WTC11 (cell line): ENCODE results near the gene HOXC5. TPM values are rescaled to one million over a fixed set of nuclear protein-coding genes. Genes with fewer than 3 reads are reported as not detected.
A peak's percentile ranks its signal among the peaks of the same experiment; 100 is the strongest.

Experiments
- ATAC-seq: fragments of 200-7000 bp; cut with Tn5 transposase; 2 replicates; pipeline ENCODE4 v1.10.0; 2021; ENCODE audit warnings: mild to moderate bottlenecking, moderate library complexity
- CTCF ChIA-PET: fragments of 300-600 bp; sonication (Branson Sonifier 250); formaldehyde crosslinking; loops from one replicate; lab custom pipeline; 2021; ENCODE audit warnings: antibody characterized with exemption; lab: Charles Lee
- POLR2A ChIA-PET: fragments of 350-600 bp; sonication (Branson Sonifier 250); formaldehyde crosslinking; loops from one replicate; lab custom pipeline; 2021; ENCODE audit warnings: antibody characterized with exemption; lab: Charles Lee
- DNase-seq: peaks from one replicate; pipeline ENCODE4 v3.0.0; 2021; ENCODE audit warnings: low spot score
- H3K27ac Mint-ChIP-seq: 2 replicates; pipeline ENCODE4 v1.8.0; 2021; ENCODE audit warnings: mixed read lengths
- H3K27me3 Mint-ChIP-seq: 2 replicates; pipeline ENCODE4 v1.8.0; 2021; ENCODE audit warnings: low read depth, mild to moderate bottlenecking, moderate library complexity, mixed read lengths
- H3K36me3 Mint-ChIP-seq: 2 replicates; pipeline ENCODE4 v1.8.0; 2021; ENCODE audit warnings: mixed read lengths
- H3K4me1 Mint-ChIP-seq: 2 replicates; pipeline ENCODE4 v1.8.0; 2022; ENCODE audit warnings: mixed read lengths
- H3K4me3 Mint-ChIP-seq: 2 replicates; pipeline ENCODE4 v1.8.0; 2021; ENCODE audit warnings: mild to moderate bottlenecking, moderate library complexity, mixed read lengths
- H3K9me3 Mint-ChIP-seq: 2 replicates; pipeline ENCODE4 v1.8.0; 2021; ENCODE audit warnings: mixed read lengths
- ATF1 ChIP-seq: sonication (generic); formaldehyde crosslinking; IDR thresholded peaks from 2 replicates; pipeline ENCODE4 v1.8.1; 2023; ENCODE audit warnings: mild to moderate bottlenecking, moderate library complexity, missing genetic modification reagents
- CDX4 ChIP-seq: fragments of 250-450 bp; sonication (Bioruptor Pico); IDR thresholded peaks from 2 replicates; pipeline ENCODE4 v1.9.0; 2021; ENCODE audit warnings: moderate library complexity, mild to moderate bottlenecking, inconsistent platforms, borderline replicate concordance
- CREB1 ChIP-seq: sonication (generic); formaldehyde crosslinking; IDR thresholded peaks from 2 replicates; pipeline ENCODE4 v1.8.0; 2023; ENCODE audit warnings: mild to moderate bottlenecking, missing genetic modification reagents
- CREM ChIP-seq: sonication (generic); formaldehyde crosslinking; IDR thresholded peaks from 2 replicates; pipeline ENCODE4 v1.8.1; 2022; ENCODE audit warnings: mild to moderate bottlenecking, missing genetic modification reagents, moderate library complexity
- IRF2 ChIP-seq: sonication (generic); formaldehyde crosslinking; IDR thresholded peaks from 2 replicates; pipeline ENCODE4 v1.8.0; 2022; ENCODE audit warnings: low read depth, missing genetic modification reagents, borderline replicate concordance
- JAZF1 ChIP-seq: fragments of 250-450 bp; sonication (Bioruptor Pico); IDR thresholded peaks from 2 replicates; pipeline ENCODE4 v1.9.0; 2021; ENCODE audit warnings: moderate library complexity, mild to moderate bottlenecking, inconsistent platforms
- KAT7 ChIP-seq: sonication (generic); formaldehyde crosslinking; IDR thresholded peaks from 2 replicates; pipeline ENCODE4 v1.8.1; 2023; ENCODE audit warnings: missing genetic modification reagents, mild to moderate bottlenecking, borderline replicate concordance
- MAX ChIP-seq: sonication (generic); formaldehyde crosslinking; IDR thresholded peaks from 2 replicates; pipeline ENCODE4 v1.8.0; 2022; ENCODE audit warnings: mild to moderate bottlenecking, missing genetic modification reagents
- PRDM15 ChIP-seq: sonication (generic); formaldehyde crosslinking; IDR thresholded peaks from 2 replicates; pipeline ENCODE4 v1.8.0; 2022; ENCODE audit warnings: missing genetic modification reagents
- SMAD4 ChIP-seq: sonication (generic); formaldehyde crosslinking; IDR thresholded peaks from 2 replicates; pipeline ENCODE4 v1.8.0; 2022; ENCODE audit warnings: mild to moderate bottlenecking, missing genetic modification reagents
- TEAD4 ChIP-seq: sonication (generic); formaldehyde crosslinking; IDR thresholded peaks from 2 replicates; pipeline ENCODE4 v1.8.0; 2022; ENCODE audit warnings: mild to moderate bottlenecking, missing genetic modification reagents
- TP53 ChIP-seq: sonication (generic); formaldehyde crosslinking; IDR thresholded peaks from 2 replicates; pipeline ENCODE4 v1.8.1; 2023; ENCODE audit warnings: mild to moderate bottlenecking, missing genetic modification reagents
- ZBTB43 ChIP-seq: sonication (generic); formaldehyde crosslinking; IDR thresholded peaks from 2 replicates; pipeline ENCODE4 v1.8.1; 2023; ENCODE audit warnings: mild to moderate bottlenecking, missing genetic modification reagents
- ZNF263 ChIP-seq: sonication (generic); formaldehyde crosslinking; IDR thresholded peaks from 2 replicates; pipeline ENCODE4 v1.8.1; 2022; ENCODE audit warnings: low read depth, mild to moderate bottlenecking, moderate library complexity, missing genetic modification reagents
- ZNF317 ChIP-seq: sonication (generic); formaldehyde crosslinking; IDR thresholded peaks from 2 replicates; pipeline ENCODE4 v1.8.1; 2023; ENCODE audit warnings: low read depth, mild to moderate bottlenecking, moderate library complexity, missing genetic modification reagents, borderline replicate concordance
- ZNF671 ChIP-seq: fragments of 250-450 bp; sonication (Bioruptor Pico); IDR thresholded peaks from 2 replicates; pipeline ENCODE4 v1.8.0; 2021; ENCODE audit warnings: mild to moderate bottlenecking
- total RNA-seq: library from RNA; stranded (reverse); gene quantifications from 3 replicates; pipeline ENCODE4 v1.2.3, GENCODE V29; 2021
- TF ChIP-seq, protein P1 (sequence below): fragments of 250-450 bp; sonication (Bioruptor Pico); IDR thresholded peaks from 2 replicates; pipeline ENCODE4 v1.8.0; 2021; ENCODE audit warnings: mild to moderate bottlenecking
- TF ChIP-seq, protein P2 (sequence below): sonication (generic); formaldehyde crosslinking; IDR thresholded peaks from 2 replicates; pipeline ENCODE4 v1.8.0; 2023; ENCODE audit warnings: mild to moderate bottlenecking, missing genetic modification reagents

The HOXC5 gene
- total RNA-seq, 1 experiment from 2014 or later = not detected

GRCh38 chr12:54051874-54052437, 19.1 kb downstream of the HOXC5 start:
- TF ChIP-seq CREM (CRISPR knock-in tag) (no peak), MAX (CRISPR knock-in tag) (no peak), JAZF1 (CRISPR knock-in tag) (no peak), SMAD4 (no peak)
- H3K36me3 Mint-ChIP-seq = no peaks in the 10 kb centered on the region
- H3K9me3 Mint-ChIP-seq = no peaks in the 10 kb centered on the region
- peaks cover 100% of the 10 kb centered on the region for H3K27me3 Mint-ChIP-seq
- POLR2A ChIA-PET = interaction anchor here (0.7 kb wide), 1 partner anchor 24 kb away, joined by 6 read pairs; no protein-coding TSS in a partner anchor
- H3K4me1 Mint-ChIP-seq = peaks cover 61% of the 10 kb centered on the region
- no peak for DNase-seq
- H3K4me3 Mint-ChIP-seq = peak overlapping the region; percentile 37; the same call in 1 of the 2 replicates
- no peak for ATAC-seq
- no peak overlapping the region for H3K27ac Mint-ChIP-seq
- CTCF ChIA-PET = interaction anchor here (1.1 to 3.0 kb wide), 11 partner anchors 18 to 295 kb away, joined by 5 to 24 read pairs (median 9); partner anchors contain the start of genes HOXC10 and HOXC5

DNA sequence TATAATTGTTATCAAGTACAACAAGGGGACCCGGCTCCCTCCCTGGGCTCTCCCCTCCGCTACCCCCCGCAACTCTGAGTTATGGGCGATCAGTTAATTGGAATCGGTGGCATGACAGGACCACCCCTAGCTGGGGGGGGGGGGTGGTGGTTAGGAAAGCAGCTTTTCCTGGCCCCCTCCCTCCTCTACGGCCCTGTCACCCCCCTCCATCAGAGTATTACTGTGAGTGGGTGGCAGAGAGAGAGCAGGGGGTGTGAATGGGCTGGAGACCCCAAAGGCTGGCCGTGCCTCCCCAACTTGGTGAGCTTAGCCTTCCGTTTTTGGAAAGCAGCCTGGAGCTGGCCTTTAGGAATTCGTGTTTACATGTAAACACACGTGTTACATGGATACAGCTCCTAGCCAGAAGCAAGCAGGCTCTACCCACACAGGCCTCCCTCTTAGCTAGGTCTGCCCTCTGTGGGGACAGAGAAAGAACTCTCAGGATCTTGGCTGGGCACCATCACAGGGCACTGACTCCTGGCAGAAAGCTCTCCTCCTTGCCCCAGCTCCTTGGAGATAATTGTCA, 19.7 kb downstream of the HOXC5 start:
- CTCF ChIA-PET = interaction anchor here (0.6 to 3.0 kb wide), 13 partner anchors 9 to 295 kb away, joined by 3 to 24 read pairs (median 6); partner anchors contain the start of genes HOXC5 and SMUG1
- TF ChIP-seq, protein P1, sequence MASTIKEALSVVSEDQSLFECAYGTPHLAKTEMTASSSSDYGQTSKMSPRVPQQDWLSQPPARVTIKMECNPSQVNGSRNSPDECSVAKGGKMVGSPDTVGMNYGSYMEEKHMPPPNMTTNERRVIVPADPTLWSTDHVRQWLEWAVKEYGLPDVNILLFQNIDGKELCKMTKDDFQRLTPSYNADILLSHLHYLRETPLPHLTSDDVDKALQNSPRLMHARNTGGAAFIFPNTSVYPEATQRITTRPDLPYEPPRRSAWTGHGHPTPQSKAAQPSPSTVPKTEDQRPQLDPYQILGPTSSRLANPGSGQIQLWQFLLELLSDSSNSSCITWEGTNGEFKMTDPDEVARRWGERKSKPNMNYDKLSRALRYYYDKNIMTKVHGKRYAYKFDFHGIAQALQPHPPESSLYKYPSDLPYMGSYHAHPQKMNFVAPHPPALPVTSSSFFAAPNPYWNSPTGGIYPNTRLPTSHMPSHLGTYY (CRISPR knock-in tag) = no peak
- no peak for TF ChIP-seq ZBTB43 (CRISPR knock-in tag)
- TF ChIP-seq KAT7 = no peak
- no peak for TF ChIP-seq PRDM15
- TF ChIP-seq ZNF671 = no peak
- Mint-ChIP-seq H3K27me3 (peaks cover 100% of the 10 kb centered on the region), H3K27ac (no peak overlapping the region), H3K9me3 (no peaks in the 10 kb centered on the region), H3K4me1 (peaks cover 58% of the 10 kb centered on the region), H3K4me3 (peak overlapping the region; percentile 64), H3K36me3 (no peaks in the 10 kb centered on the region)
- DNase-seq (no peak), ATAC-seq (no peak)
- POLR2A ChIA-PET = interaction anchor here (0.7 to 1.1 kb wide), 2 partner anchors 23 to 60 kb away, joined by 3 to 6 read pairs; no protein-coding TSS in a partner anchor

DNA sequence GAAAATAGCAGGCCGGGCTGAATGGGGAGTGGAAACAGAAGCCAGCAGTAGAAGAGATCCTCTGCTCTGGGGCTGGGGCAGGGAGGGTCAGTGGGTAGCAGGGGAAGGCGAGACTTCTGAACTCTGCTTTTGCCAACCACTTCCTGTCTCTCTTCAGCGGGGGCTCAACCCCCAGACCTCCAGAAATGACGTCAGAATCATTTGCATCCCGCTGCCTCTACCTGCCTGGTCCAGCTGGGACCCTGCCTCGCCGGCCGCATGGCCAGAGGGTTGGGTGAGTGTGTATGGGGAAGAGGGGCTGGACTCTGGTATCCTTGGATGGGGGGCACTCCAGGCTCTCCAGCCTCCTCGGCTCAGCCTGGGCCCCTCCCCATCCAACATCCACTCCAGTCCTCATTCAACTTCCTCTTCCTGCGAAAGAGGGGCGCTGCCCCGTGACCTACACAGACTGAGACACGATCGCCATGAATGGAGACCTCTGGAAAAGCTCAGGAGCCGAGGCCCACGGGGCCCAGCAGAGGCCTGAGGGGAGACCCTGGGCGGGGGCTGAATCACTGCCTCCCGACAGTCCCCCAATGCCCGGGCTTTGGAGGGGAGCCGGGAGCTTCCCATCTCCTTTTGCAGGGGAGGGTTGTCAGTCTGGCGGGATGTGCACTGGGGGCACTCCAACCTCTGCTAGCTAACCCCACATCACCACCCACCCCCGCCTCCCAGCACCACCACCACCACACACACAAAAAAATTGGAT, 20.3 kb downstream of the HOXC5 start:
- Mint-ChIP-seq H3K36me3 (no peaks in the 10 kb centered on the region), H3K4me3 (peak overlapping the region; percentile 64), H3K27me3 (peaks cover 100% of the 10 kb centered on the region), H3K4me1 (peaks cover 55% of the 10 kb centered on the region), H3K27ac (no peak overlapping the region), H3K9me3 (no peaks in the 10 kb centered on the region)
- peak; percentile 13 for ATAC-seq
- POLR2A ChIA-PET = interaction anchor here (1.1 kb wide), 2 partner anchors 22 to 61 kb away, joined by 3 read pairs; no protein-coding TSS in a partner anchor
- DNase-seq = peak; percentile 50
- CTCF ChIA-PET = interaction anchor here (0.5 to 3.0 kb wide), 15 partner anchors 10 to 296 kb away, joined by 3 to 24 read pairs (median 5); partner anchors contain the start of genes HOXC5 and SMUG1
- TF ChIP-seq IRF2 (CRISPR knock-in tag) (no peak), ATF1 (no peak), TP53 (CRISPR knock-in tag) (no peak), ZNF317 (no peak), CREB1 (CRISPR knock-in tag) (no peak), ZNF263 (no peak), CDX4 (CRISPR knock-in tag) (no peak), TEAD4 (CRISPR knock-in tag) (no peak)
- TF ChIP-seq, protein P2, sequence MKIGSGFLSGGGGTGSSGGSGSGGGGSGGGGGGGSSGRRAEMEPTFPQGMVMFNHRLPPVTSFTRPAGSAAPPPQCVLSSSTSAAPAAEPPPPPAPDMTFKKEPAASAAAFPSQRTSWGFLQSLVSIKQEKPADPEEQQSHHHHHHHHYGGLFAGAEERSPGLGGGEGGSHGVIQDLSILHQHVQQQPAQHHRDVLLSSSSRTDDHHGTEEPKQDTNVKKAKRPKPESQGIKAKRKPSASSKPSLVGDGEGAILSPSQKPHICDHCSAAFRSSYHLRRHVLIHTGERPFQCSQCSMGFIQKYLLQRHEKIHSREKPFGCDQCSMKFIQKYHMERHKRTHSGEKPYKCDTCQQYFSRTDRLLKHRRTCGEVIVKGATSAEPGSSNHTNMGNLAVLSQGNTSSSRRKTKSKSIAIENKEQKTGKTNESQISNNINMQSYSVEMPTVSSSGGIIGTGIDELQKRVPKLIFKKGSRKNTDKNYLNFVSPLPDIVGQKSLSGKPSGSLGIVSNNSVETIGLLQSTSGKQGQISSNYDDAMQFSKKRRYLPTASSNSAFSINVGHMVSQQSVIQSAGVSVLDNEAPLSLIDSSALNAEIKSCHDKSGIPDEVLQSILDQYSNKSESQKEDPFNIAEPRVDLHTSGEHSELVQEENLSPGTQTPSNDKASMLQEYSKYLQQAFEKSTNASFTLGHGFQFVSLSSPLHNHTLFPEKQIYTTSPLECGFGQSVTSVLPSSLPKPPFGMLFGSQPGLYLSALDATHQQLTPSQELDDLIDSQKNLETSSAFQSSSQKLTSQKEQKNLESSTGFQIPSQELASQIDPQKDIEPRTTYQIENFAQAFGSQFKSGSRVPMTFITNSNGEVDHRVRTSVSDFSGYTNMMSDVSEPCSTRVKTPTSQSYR (CRISPR knock-in tag) = no peak
